Endodermal cell (in vitro differentiated cells): ENCODE results near the gene CSNK1D. TPM values are rescaled to one million over a fixed set of nuclear protein-coding genes. Genes with fewer than 3 reads are reported as not detected.
"Not testable (repeated sequence)": the region's sequence is repeated elsewhere in the genome, so short reads cannot be mapped to it uniquely, and the experiment has no call there.

Experiments used
- DNase-seq: peaks from one replicate; pipeline ENCODE4 v3.0.0-alpha.2; 2017
- H3K27ac ChIP-seq: 2 replicates; pipeline ENCODE4 v1.5.1; 2013; ENCODE audit warnings: mild to moderate bottlenecking, low read depth, low read length, moderate library complexity
- H3K27me3 ChIP-seq: 2 replicates; pipeline ENCODE4 v1.6.1; 2013; ENCODE audit warnings: mild to moderate bottlenecking, low read length, moderate library complexity; ENCODE audit not compliant: insufficient read depth, control insufficient read depth, poor library complexity, severe bottlenecking
- H3K36me3 ChIP-seq: 2 replicates; pipeline ENCODE4 v1.7.0; 2013; ENCODE audit warnings: mild to moderate bottlenecking, low read length, moderate library complexity; ENCODE audit not compliant: control insufficient read depth, insufficient read depth
- H3K4me1 ChIP-seq: one replicate; pipeline ENCODE4 v1.7.0; 2013; ENCODE audit warnings: low read length; ENCODE audit not compliant: control insufficient read depth, insufficient read depth
- H3K4me3 ChIP-seq: 2 replicates; pipeline ENCODE4 v1.5.1; 2013; ENCODE audit warnings: mild to moderate bottlenecking, low read length, moderate library complexity
- H3K9ac ChIP-seq: 2 replicates; pipeline ENCODE4 v1.6.1; 2013; ENCODE audit warnings: mild to moderate bottlenecking, low read length, moderate library complexity; ENCODE audit not compliant: poor library complexity, severe bottlenecking; ENCODE audit errors: extremely low read depth
- H3K9me3 ChIP-seq: 2 replicates; pipeline ENCODE4 v1.6.1; 2013; ENCODE audit warnings: mild to moderate bottlenecking, low read length, moderate library complexity; ENCODE audit not compliant: control insufficient read depth
- H3K27ac Mint-ChIP-seq: 2 replicates; pipeline ENCODE4 v1.8.0; 2020; ENCODE audit warnings: mixed read lengths
- H3K27me3 Mint-ChIP-seq: 2 replicates; pipeline ENCODE4 v1.8.0; 2021; ENCODE audit warnings: mild to moderate bottlenecking, mixed read lengths; ENCODE audit not compliant: insufficient read depth
- H3K36me3 Mint-ChIP-seq: 2 replicates; pipeline ENCODE4 v1.8.0; 2020; ENCODE audit warnings: low read depth, mixed read lengths
- H3K4me1 Mint-ChIP-seq: 2 replicates; pipeline ENCODE4 v1.8.0; 2020; ENCODE audit warnings: mixed read lengths
- H3K4me3 Mint-ChIP-seq: 2 replicates; pipeline ENCODE4 v1.8.0; 2020; ENCODE audit warnings: mild to moderate bottlenecking, moderate library complexity, mixed read lengths
- H3K9me3 Mint-ChIP-seq: 2 replicates; pipeline ENCODE4 v1.8.0; 2020; ENCODE audit warnings: mild to moderate bottlenecking, mixed read lengths
- WGBS, 2 experiments: methylation state at CpG; one replicate each; pipeline versions ENCODE4 v1.1.5 to v1.1.7; 2013; ENCODE audit warnings: missing lambda C conversion rate in 2 of 2, mixed read lengths in 1 of 2; ENCODE audit not compliant: insufficient coverage in 1 of 2, insufficient read length in 1 of 2; 5-methylcytosine and 5-hydroxymethylcytosine counted together
- total RNA-seq, 2 donors: library from RNA; stranded (reverse); fragmentation: NEBNext Ultra II Directional in 1 of 2; extraction: Animal tissue kit (Norgen Biotek cat#: 25700) in 1 of 2; gene quantifications; 2 replicates in 1 of 2; 3 replicates in 1 of 2; pipeline ENCODE4 v1.2.1, GENCODE V29; 2021
- TF ChIP-seq, protein P1 (sequence below): fragments of 200-600 bp; sonication (generic); conservative IDR thresholded peaks from 2 replicates; pipeline ENCODE4 v1.5.0; 2021; ENCODE audit warnings: antibody characterized with exemption, mild to moderate bottlenecking

CSNK1D gene
- total RNA-seq, 2 donors from 2014 or later: 104 to 143 TPM

DNA sequence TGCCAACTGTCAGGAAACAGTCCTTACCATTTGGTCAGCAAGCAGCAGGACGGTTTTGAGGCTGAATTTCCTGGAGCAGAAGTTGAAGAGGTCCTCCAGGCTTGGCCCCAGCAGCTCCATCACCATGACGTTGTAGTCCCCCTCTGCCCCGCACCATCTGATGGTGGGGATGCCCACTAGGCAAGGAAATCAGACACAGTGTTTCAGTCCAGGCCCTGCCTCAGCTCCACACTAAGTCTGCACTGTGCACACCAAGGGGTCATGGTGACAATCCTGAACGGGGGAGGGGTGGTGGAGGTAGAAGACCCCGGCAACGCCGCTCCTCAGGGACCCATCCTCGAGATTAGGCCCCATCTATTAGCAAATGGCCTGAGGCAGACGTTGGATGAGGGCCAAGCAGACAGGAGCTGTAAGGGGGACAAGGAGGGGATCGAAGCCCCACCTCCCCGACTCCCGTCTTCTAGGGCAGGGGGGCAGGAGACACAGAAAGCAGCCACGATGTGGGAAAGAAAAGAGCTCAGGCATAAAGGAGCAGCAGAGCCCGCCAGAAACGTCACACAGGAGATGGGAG lies 18.0 kb downstream of the CSNK1D start:
- WGBS, 2 experiments: 95 to 100% methylated on average over 15 of the region's 15 CpGs
- peaks cover 84% of the 10 kb centered on the region for H3K36me3 ChIP-seq
- Mint-ChIP-seq H3K27ac (no peak overlapping the region), H3K9me3 (no peaks in the 10 kb centered on the region), H3K27me3 (no peaks in the 10 kb centered on the region), H3K4me3 (no peak overlapping the region), H3K4me1 (no peaks in the 10 kb centered on the region), H3K36me3 (peaks cover 80% of the 10 kb centered on the region)
- H3K27me3 ChIP-seq: no peaks in the 10 kb centered on the region
- no peak overlapping the region for H3K9ac ChIP-seq
- H3K27ac ChIP-seq: no peak overlapping the region
- TF ChIP-seq, protein P1, sequence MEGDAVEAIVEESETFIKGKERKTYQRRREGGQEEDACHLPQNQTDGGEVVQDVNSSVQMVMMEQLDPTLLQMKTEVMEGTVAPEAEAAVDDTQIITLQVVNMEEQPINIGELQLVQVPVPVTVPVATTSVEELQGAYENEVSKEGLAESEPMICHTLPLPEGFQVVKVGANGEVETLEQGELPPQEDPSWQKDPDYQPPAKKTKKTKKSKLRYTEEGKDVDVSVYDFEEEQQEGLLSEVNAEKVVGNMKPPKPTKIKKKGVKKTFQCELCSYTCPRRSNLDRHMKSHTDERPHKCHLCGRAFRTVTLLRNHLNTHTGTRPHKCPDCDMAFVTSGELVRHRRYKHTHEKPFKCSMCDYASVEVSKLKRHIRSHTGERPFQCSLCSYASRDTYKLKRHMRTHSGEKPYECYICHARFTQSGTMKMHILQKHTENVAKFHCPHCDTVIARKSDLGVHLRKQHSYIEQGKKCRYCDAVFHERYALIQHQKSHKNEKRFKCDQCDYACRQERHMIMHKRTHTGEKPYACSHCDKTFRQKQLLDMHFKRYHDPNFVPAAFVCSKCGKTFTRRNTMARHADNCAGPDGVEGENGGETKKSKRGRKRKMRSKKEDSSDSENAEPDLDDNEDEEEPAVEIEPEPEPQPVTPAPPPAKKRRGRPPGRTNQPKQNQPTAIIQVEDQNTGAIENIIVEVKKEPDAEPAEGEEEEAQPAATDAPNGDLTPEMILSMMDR: no peak
- DNase-seq: no peak
- H3K4me3 ChIP-seq: no peak overlapping the region
- H3K9me3 ChIP-seq: no peaks in the 10 kb centered on the region
- no peaks in the 10 kb centered on the region for H3K4me1 ChIP-seq

GRCh38 chr17:82254746-82255145 lies 18.8 kb downstream of the CSNK1D start:
- H3K36me3 Mint-ChIP-seq: peaks cover 76% of the 10 kb centered on the region
- H3K9me3 ChIP-seq, H3K27ac ChIP-seq, H3K9me3 Mint-ChIP-seq, H3K27me3 ChIP-seq, H3K4me3 ChIP-seq, H3K27me3 Mint-ChIP-seq, H3K4me1 Mint-ChIP-seq, H3K27ac Mint-ChIP-seq, H3K4me1 ChIP-seq, H3K4me3 Mint-ChIP-seq, H3K9ac ChIP-seq, DNase-seq: not testable (repeated sequence)
- H3K36me3 ChIP-seq: peaks cover 84% of the 10 kb centered on the region
- WGBS, 2 experiments: 95 to 99% methylated on average over 17 to 33 of the region's 33 CpGs

DNA sequence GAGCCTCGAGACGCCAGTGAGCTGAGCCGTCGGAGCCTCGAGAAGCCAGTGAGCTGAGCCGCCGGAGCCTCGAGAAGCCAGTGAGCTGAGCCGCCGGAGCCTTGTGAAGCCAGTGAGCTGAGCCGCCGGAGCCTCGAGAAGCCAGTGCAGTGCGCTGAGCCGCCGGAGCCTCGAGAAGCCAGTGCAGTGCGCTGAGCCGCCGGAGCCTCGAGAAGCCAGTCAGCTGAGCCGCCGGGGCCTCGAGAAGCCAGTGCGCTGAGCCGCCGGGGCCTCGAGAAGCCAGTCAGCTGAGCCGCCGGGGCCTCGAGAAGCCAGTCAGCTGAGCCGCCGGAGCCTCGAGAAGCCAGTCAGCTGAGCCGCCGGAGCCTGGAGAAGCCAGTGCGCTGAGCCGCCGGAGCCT lies 19.4 kb downstream of the CSNK1D start:
- DNase-seq, H3K4me3 Mint-ChIP-seq, H3K27ac Mint-ChIP-seq, H3K27me3 Mint-ChIP-seq, H3K9ac ChIP-seq, H3K27ac ChIP-seq, H3K27me3 ChIP-seq, H3K9me3 Mint-ChIP-seq, H3K4me1 Mint-ChIP-seq, H3K9me3 ChIP-seq, H3K4me1 ChIP-seq, H3K4me3 ChIP-seq: not testable (repeated sequence)
- peaks cover 72% of the 10 kb centered on the region for H3K36me3 Mint-ChIP-seq
- peaks cover 84% of the 10 kb centered on the region for H3K36me3 ChIP-seq
- WGBS, 2 experiments: 94 to 97% methylated on average over 22 to 39 of the region's 39 CpGs

DNA sequence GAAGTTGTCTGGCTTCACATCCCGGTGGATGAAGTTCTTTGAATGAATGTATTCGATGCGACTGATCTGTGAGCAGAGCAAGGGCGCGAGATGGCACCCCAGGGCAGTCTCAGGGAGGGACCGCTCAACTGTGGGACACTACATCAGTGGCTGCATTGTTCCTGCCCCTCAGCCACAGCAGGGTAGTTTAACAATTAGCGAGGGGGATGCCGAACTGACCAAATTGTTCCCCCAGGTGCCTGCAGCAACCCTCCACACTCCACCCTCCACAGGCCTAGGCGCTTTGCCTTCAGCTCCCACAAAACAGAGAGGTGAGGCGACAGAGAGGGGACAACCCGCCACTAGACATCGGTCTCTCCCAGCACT lies 20.3 kb downstream of the CSNK1D start:
- no peak overlapping the region for H3K27ac ChIP-seq
- WGBS, 2 experiments: 95 to 96% methylated on average over 10 to 12 of the region's 12 CpGs
- H3K27ac Mint-ChIP-seq: no peak overlapping the region

More for the DNA sequence above, 20.3 kb downstream of the CSNK1D start:
- no peak for DNase-seq
- Mint-ChIP-seq H3K4me1 (no peaks in the 10 kb centered on the region), H3K9me3 (no peaks in the 10 kb centered on the region), H3K27me3 (no peaks in the 10 kb centered on the region), H3K4me3 (no peak overlapping the region), H3K36me3 (peaks cover 73% of the 10 kb centered on the region)
- TF ChIP-seq, protein P1: no peak
- no peaks in the 10 kb centered on the region for H3K9me3 ChIP-seq
- H3K4me1 ChIP-seq: no peaks in the 10 kb centered on the region
- H3K4me3 ChIP-seq: no peak overlapping the region
- no peak overlapping the region for H3K9ac ChIP-seq
- peaks cover 84% of the 10 kb centered on the region for H3K36me3 ChIP-seq
- H3K27me3 ChIP-seq: no peaks in the 10 kb centered on the region
